PC-9 (cell line): Measurements from ENCODE around the gene SKIC2. TPM values are rescaled to one million over a fixed set of nuclear protein-coding genes. Genes with fewer than 3 reads are reported as not detected.

Experiments
- BruUV-seq: library from RNA; stranded (reverse); fragments of 400-500 nt; replicated peaks from 2 replicates; lab custom pipeline; 2021; lab: Mats Ljungman, UMichigan
- CTCF ChIA-PET: fragments of 300-600 bp; sonication (Branson Sonifier 250); formaldehyde crosslinking; loops from one replicate; lab custom pipeline; 2022; ENCODE audit warnings: antibody characterized with exemption; lab: Charles Lee
- POLR2A ChIA-PET: fragments of 300-600 bp; sonication (Branson Sonifier 250); formaldehyde crosslinking; loops from one replicate; lab custom pipeline; 2022; ENCODE audit warnings: antibody characterized with exemption; ENCODE audit not compliant: unreplicated experiment; lab: Charles Lee
- DNase-seq, 2 experiments: peaks; one replicate each; pipeline versions ENCODE4 v3.0.0 to v3.0.0-alpha.2; 2015 to 2022; ENCODE audit warnings: mixed read lengths in 1 of 2
- H2AFZ ChIP-seq: fragments of 200-600 bp; sonication (generic); 2 replicates; pipeline ENCODE4 v1.8.1; 2017; ENCODE audit warnings: antibody characterized with exemption
- H3F3A ChIP-seq: fragments of 200-600 bp; sonication (generic); 2 replicates; pipeline ENCODE4 v1.8.1; 2017; ENCODE audit warnings: antibody characterized with exemption, mild to moderate bottlenecking, low read depth; ENCODE audit not compliant: insufficient read depth
- H3K27ac ChIP-seq: fragments of 200-600 bp; sonication (generic); 2 replicates; pipeline ENCODE4 v1.6.1; 2016; ENCODE audit warnings: mixed run types
- H3K27me3 ChIP-seq: fragments of 200-600 bp; sonication (generic); 2 replicates; pipeline ENCODE4 v1.6.1; 2016; ENCODE audit warnings: low read depth, mixed run types; ENCODE audit not compliant: insufficient read depth
- H3K36me3 ChIP-seq: fragments of 200-600 bp; sonication (generic); 2 replicates; pipeline ENCODE4 v1.6.1; 2016; ENCODE audit warnings: low read depth, mixed run types
- H3K4me1 ChIP-seq: fragments of 200-600 bp; sonication (generic); replicated peaks from 2 replicates; pipeline ENCODE4 v1.6.1; 2016; ENCODE audit warnings: mixed run types; ENCODE audit not compliant: insufficient read depth
- H3K4me2 ChIP-seq: fragments of 200-600 bp; sonication (generic); 2 replicates; pipeline ENCODE4 v1.6.1; 2017; ENCODE audit warnings: mixed run types
- H3K4me3 ChIP-seq: fragments of 200-600 bp; sonication (generic); 2 replicates; pipeline ENCODE4 v1.6.1; 2016; ENCODE audit warnings: mixed run types
- H3K79me2 ChIP-seq: fragments of 200-600 bp; sonication (generic); 2 replicates; pipeline ENCODE4 v1.6.1; 2017; ENCODE audit warnings: low read depth, mixed run types
- H3K9me2 ChIP-seq: fragments of 200-600 bp; sonication (generic); 2 replicates; pipeline ENCODE4 v1.8.1; 2017; ENCODE audit warnings: mild to moderate bottlenecking; ENCODE audit not compliant: insufficient read depth
- H3K9me3 ChIP-seq: fragments of 200-600 bp; sonication (generic); 2 replicates; pipeline ENCODE4 v1.8.1; 2016; ENCODE audit warnings: low read depth; ENCODE audit not compliant: insufficient read depth
- H4K20me1 ChIP-seq: fragments of 200-600 bp; sonication (generic); 2 replicates; pipeline ENCODE4 v1.8.1; 2017; ENCODE audit not compliant: insufficient read depth
- CTCF ChIP-seq: fragments of 200-600 bp; sonication (generic); conservative IDR thresholded peaks from 2 replicates; pipeline ENCODE4 v1.6.1; 2017; ENCODE audit warnings: mixed run types, antibody characterized with exemption, mild to moderate bottlenecking, moderate library complexity
- EZH2 ChIP-seq: fragments of 200-600 bp; sonication (generic); IDR thresholded peaks from 2 replicates; pipeline ENCODE4 v1.8.0; 2017; ENCODE audit warnings: antibody characterized with exemption, low read depth
- intact Hi-C: fragments of 100-400 bp; cut with micrococcal nuclease; formaldehyde crosslinking; loops from one replicate; pipeline ENCODE4 v1.10.0; 2022; ENCODE audit not compliant: unreplicated experiment
- total RNA-seq: library from RNA; stranded (reverse); gene quantifications from 2 replicates; pipeline ENCODE4 v1.2.3, GENCODE V29; 2021

The SKIC2 gene
- total RNA-seq, 1 experiment from 2014 or later = 67.9 TPM

GRCh38 chr6:31961616-31962015, 2.6 kb downstream of the SKIC2 start:
- H4K20me1 ChIP-seq = no peaks in the 10 kb centered on the region
- peaks cover 15% of the 10 kb centered on the region for H3K36me3 ChIP-seq
- TF ChIP-seq CTCF = no peak
- no peak for TF ChIP-seq EZH2
- H3K9me2 ChIP-seq = no peaks in the 10 kb centered on the region
- H3K79me2 ChIP-seq = peaks cover 34% of the 10 kb centered on the region
- H3K27me3 ChIP-seq = no peaks in the 10 kb centered on the region
- CTCF ChIA-PET = no interaction called here
- H3K27ac ChIP-seq = no peak overlapping the region
- no peak for DNase-seq
- H3K9me3 ChIP-seq = no peaks in the 10 kb centered on the region
- no peak overlapping the region for H3K4me2 ChIP-seq
- peaks cover 12% of the 10 kb centered on the region for H3K4me1 ChIP-seq
- H2AFZ ChIP-seq = no peak overlapping the region
- intact Hi-C loops = no loop called here
- POLR2A ChIA-PET = interaction anchor here (0.7 kb wide), 1 partner anchor 177 kb away, joined by 3 read pairs; no protein-coding TSS in a partner anchor
- no peak overlapping the region for H3K4me3 ChIP-seq
- H3F3A ChIP-seq = peaks cover 9% of the 10 kb centered on the region; the same call in 1 of the 2 replicates
- no TSS peak for BruUV-seq

GRCh38 chr6:31963921-31964320, 4.9 kb downstream of the SKIC2 start:
- ChIA-PET CTCF (no interaction called here), POLR2A (no interaction called here)
- Histone ChIP-seq H3F3A (peaks cover 7% of the 10 kb centered on the region; the same call in 1 of the 2 replicates), H3K36me3 (peaks cover 6% of the 10 kb centered on the region), H4K20me1 (no peaks in the 10 kb centered on the region), H3K4me1 (peaks cover 6% of the 10 kb centered on the region; the same call in 1 of the 2 replicates), H2AFZ (no peak overlapping the region), H3K27ac (no peak overlapping the region), H3K4me3 (no peak overlapping the region), H3K4me2 (no peak overlapping the region), H3K79me2 (peaks cover 13% of the 10 kb centered on the region), H3K27me3 (no peaks in the 10 kb centered on the region), H3K9me3 (no peaks in the 10 kb centered on the region), H3K9me2 (no peaks in the 10 kb centered on the region)
- intact Hi-C loops = no loop called here
- DNase-seq = no peak
- BruUV-seq = no TSS peak
- no peak for TF ChIP-seq EZH2
- no peak for TF ChIP-seq CTCF

GRCh38 chr6:31965700-31966099, 6.7 kb downstream of the SKIC2 start:
- no peak for DNase-seq
- H3K9me3 ChIP-seq = no peaks in the 10 kb centered on the region
- TF ChIP-seq EZH2 (no peak), CTCF (no peak)
- H3K4me1 ChIP-seq = peaks cover 6% of the 10 kb centered on the region; the same call in 1 of the 2 replicates
- no peak overlapping the region for H3K4me2 ChIP-seq
- no peak overlapping the region for H2AFZ ChIP-seq
- ChIA-PET POLR2A (no interaction called here), CTCF (no interaction called here)
- H4K20me1 ChIP-seq = no peaks in the 10 kb centered on the region
- no peaks in the 10 kb centered on the region for H3K9me2 ChIP-seq
- 0 out of 2 replicates have a peak, but pooled peaks cover 3% of the 10 kb centered on the region for H3F3A ChIP-seq
- peaks cover 7% of the 10 kb centered on the region for H3K79me2 ChIP-seq
- no peak overlapping the region for H3K4me3 ChIP-seq
- intact Hi-C loops = no loop called here
- BruUV-seq = no TSS peak
- H3K27me3 ChIP-seq = no peaks in the 10 kb centered on the region
- no peak overlapping the region for H3K27ac ChIP-seq
- peaks cover 8% of the 10 kb centered on the region for H3K36me3 ChIP-seq
